Hypothalamus (tissue), 51 donors: ENCODE measurements around the gene PCDHA6.
"Not testable (repeated sequence)": the region's sequence is repeated elsewhere in the genome, so short reads cannot be mapped to it uniquely, and the experiment has no call there.

Source experiments
- DNase-seq, 51 donors: peaks; one replicate each; lab custom pipeline; 2025; lab: John Stamatoyannopoulos, UW

Gene PCDHA6

GRCh38 chr5:140827704-140828361 is at the start of gene PCDHA6:
PCDHA6 (plus strand) TSS chr5:140827960; CDS start chr5:140828092, 132 bp downstream.
- peak in 1 of 51 donors; percentile 5 for DNase-seq

GRCh38 chr5:140780512-140780911 is 47.2 kb upstream of the PCDHA6 start:
- no peak for DNase-seq

GRCh38 chr5:140785905-140786686 is 41.7 kb upstream of the PCDHA6 start, which contains the start of gene PCDHA1:
PCDHA1 (plus strand) TSS chr5:140786140.
- DNase-seq = peak in 1 of 51 donors; percentile 2

- DNase-seq = not testable (repeated sequence)
Measured at GRCh38 chr5:140787422-140787821, 40.3 kb upstream of the PCDHA6 start.

- DNase-seq = not testable (repeated sequence)
Measured at GRCh38 chr5:140787849-140788504, 39.8 kb upstream of the PCDHA6 start.

GRCh38 chr5:140791089-140791488 is 36.7 kb upstream of the PCDHA6 start:
- DNase-seq = no peak

- DNase-seq = peak in 1 of 51 donors; percentile 3
Measured at GRCh38 chr5:140794595-140795258, 33.0 kb upstream of the PCDHA6 start, which contains the start of gene PCDHA2. PCDHA2 (plus strand) TSS chr5:140794852.

GRCh38 chr5:140795259-140795641 is 32.5 kb upstream of the PCDHA6 start:
- peak in 1 of 51 donors; percentile 26 for DNase-seq

- not testable (repeated sequence) for DNase-seq
Measured at GRCh38 chr5:140796072-140796717, 31.6 kb upstream of the PCDHA6 start.

- no peak for DNase-seq
Measured at GRCh38 chr5:140796718-140797095, 31.1 kb upstream of the PCDHA6 start.

GRCh38 chr5:140800816-140801493 is 26.8 kb upstream of the PCDHA6 start, which contains the start of gene PCDHA3:
PCDHA3 (plus strand) TSS chr5:140801057.
- DNase-seq = peak in 1 of 51 donors; percentile 48

- peak in 7 of 51 donors; percentile 2 to 36 (median 32) for DNase-seq
Measured at GRCh38 chr5:140801494-140801841, 26.3 kb upstream of the PCDHA6 start.

- DNase-seq = not testable (repeated sequence)
Measured at GRCh38 chr5:140802381-140802780, 25.4 kb upstream of the PCDHA6 start.

- no peak for DNase-seq
Measured at GRCh38 chr5:140802781-140803271, 24.9 kb upstream of the PCDHA6 start.

GRCh38 chr5:140806834-140807775 is 20.7 kb upstream of the PCDHA6 start, which contains the start of gene PCDHA4:
PCDHA4 (plus strand) TSS chr5:140807068.
- DNase-seq = peak in 18 of 51 donors; percentile 4 to 64 (median 30)

- DNase-seq = not testable (repeated sequence)
Measured at GRCh38 chr5:140808241-140808888, 19.4 kb upstream of the PCDHA6 start.

- no peak for DNase-seq
Measured at GRCh38 chr5:140808889-140809291, 18.9 kb upstream of the PCDHA6 start.
